22Rv1 (cell line): ENCODE measurements around the gene PRDX3.

ENCODE experiments used
- ZFX ChIP-seq: fragments of 450-650 bp; IDR thresholded peaks from 2 replicates; pipeline ENCODE4 v1.6.1; 2017; ENCODE audit warnings: antibody characterized with exemption, borderline replicate concordance
- TF ChIP-seq, protein P1 (sequence below): fragments of 450-650 bp; IDR thresholded peaks from 2 replicates; pipeline ENCODE4 v1.5.1; 2017; ENCODE audit warnings: mild to moderate bottlenecking

DNA sequence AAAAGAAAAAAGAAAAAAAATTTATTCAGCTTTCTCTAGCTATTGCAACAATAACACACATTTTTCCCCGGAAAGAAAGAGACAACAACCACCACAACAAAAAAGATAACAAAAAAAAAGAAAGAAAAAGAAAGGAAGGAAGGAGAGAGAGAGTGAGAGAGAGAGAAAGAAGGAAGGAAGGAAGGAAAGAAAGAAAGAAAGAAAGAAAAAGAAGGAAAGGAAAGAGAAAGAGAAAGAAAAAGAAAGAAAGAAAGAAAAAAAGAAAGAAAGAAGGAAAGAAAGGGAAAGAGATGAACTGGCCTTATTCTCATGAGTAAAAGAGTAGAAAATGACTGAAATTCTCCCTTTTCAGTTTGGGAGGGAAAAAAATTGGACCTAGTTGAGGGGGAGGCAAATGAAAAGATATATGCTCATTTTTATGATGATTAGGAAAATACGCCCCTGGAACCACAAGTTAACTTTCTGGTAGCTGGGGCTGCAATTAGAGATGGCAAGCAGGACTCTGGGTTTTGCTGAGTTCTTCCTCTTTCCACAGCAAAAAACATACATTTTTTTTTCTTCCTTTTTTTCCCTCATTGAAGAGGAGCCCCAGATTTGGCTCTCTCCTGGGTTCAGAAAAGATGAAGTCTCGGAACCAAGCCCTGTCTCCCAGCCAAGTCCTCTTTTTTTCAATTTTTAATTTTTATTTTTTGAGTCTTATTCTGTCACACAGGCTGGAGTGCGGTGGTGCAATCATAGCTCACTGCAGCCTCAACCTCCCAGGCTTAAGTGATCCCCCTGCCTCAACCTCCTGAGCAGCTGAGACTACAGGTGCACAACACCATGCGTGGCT is 12.6 kb upstream of the PRDX3 start:
- TF ChIP-seq, protein P1, sequence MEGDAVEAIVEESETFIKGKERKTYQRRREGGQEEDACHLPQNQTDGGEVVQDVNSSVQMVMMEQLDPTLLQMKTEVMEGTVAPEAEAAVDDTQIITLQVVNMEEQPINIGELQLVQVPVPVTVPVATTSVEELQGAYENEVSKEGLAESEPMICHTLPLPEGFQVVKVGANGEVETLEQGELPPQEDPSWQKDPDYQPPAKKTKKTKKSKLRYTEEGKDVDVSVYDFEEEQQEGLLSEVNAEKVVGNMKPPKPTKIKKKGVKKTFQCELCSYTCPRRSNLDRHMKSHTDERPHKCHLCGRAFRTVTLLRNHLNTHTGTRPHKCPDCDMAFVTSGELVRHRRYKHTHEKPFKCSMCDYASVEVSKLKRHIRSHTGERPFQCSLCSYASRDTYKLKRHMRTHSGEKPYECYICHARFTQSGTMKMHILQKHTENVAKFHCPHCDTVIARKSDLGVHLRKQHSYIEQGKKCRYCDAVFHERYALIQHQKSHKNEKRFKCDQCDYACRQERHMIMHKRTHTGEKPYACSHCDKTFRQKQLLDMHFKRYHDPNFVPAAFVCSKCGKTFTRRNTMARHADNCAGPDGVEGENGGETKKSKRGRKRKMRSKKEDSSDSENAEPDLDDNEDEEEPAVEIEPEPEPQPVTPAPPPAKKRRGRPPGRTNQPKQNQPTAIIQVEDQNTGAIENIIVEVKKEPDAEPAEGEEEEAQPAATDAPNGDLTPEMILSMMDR = no peak
- no peak for TF ChIP-seq ZFX
